ENCODE results near the gene OTX1.

DNA sequence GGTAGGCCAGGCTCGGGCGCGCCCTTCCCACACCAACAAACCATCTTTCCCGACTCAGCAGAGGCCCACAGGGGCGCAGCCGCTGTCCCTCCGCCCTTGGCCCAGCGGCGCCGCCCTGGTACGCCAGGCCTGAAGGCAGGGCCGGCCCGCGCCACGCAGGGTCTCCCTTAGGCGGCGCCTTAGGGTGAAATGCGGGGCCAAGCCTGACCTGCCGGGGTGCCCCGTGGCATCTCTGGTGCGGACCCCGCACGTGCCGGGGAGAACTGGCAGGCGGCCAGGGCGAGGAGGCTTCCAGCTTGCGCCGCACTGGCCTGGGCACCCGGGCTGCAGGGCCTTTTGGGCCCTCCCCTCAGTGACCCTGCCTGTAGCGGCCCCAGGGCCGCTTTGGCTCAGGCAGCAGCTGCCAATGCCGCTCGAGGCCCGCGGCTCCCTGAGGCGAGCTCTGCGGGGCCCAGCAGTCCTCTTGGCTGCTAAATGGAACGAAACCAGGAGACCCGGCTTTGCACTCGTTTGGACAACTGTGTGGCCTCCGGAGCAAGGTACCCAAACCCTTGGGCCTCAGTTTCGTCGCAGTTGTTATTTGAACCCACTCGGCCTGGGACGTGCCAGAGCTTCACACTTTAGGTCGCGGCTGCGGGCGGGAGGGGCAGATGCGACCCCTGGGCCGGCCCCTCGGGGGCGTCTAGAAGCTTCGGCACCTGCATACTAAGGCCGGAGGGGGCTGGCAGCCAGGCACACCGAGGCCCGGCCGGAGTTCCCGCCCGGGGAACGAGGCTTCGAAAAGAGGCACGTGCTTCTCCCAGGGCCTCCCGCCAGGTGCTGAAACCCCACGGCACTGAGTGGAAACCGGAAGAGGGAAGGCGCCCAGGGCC is 8.5 kb downstream of the OTX1 start:
- TF ChIP-seq, protein P1, sequence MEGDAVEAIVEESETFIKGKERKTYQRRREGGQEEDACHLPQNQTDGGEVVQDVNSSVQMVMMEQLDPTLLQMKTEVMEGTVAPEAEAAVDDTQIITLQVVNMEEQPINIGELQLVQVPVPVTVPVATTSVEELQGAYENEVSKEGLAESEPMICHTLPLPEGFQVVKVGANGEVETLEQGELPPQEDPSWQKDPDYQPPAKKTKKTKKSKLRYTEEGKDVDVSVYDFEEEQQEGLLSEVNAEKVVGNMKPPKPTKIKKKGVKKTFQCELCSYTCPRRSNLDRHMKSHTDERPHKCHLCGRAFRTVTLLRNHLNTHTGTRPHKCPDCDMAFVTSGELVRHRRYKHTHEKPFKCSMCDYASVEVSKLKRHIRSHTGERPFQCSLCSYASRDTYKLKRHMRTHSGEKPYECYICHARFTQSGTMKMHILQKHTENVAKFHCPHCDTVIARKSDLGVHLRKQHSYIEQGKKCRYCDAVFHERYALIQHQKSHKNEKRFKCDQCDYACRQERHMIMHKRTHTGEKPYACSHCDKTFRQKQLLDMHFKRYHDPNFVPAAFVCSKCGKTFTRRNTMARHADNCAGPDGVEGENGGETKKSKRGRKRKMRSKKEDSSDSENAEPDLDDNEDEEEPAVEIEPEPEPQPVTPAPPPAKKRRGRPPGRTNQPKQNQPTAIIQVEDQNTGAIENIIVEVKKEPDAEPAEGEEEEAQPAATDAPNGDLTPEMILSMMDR (conservative IDR thresholded peaks at IDR 0.05; ENCODE audit: low read length) = no peak
- TF ChIP-seq EZH2phosphoT487 (IDR thresholded peaks at IDR 0.05; ENCODE audit: borderline replicate concordance, low read depth, low read length) = no peak
